ENCODE results near the gene COX7A1.

COX7A1 gene

GRCh38 chr19:36163813-36164212, 11.6 kb upstream of the COX7A1 start:
- Histone ChIP-seq H3K27ac (ENCODE audit: low read depth, low read length) (no peak overlapping the region), H3K4me1 (ENCODE audit: control insufficient read depth, insufficient read depth, low read length) (peaks cover 10% of the 10 kb centered on the region), H3K4me3 (ENCODE audit: low read depth, low read length) (no peak overlapping the region), H3K36me3 (ENCODE audit: control insufficient read depth, insufficient read depth, low read length) (peaks cover 9% of the 10 kb centered on the region; the same call in 1 of the 2 replicates), H3K9me3 (ENCODE audit: control insufficient read depth, insufficient read depth, low read depth, low read length) (no peaks in the 10 kb centered on the region), H3K27me3 (ENCODE audit: control insufficient read depth, insufficient read depth, low read length) (no peaks in the 10 kb centered on the region), H3K9ac (ENCODE audit: low read length) (no peak overlapping the region)

GRCh38 chr19:36160821-36161596, 8.8 kb upstream of the COX7A1 start:
- Histone ChIP-seq H3K4me1 (ENCODE audit: control insufficient read depth, insufficient read depth, low read length) (peaks cover 10% of the 10 kb centered on the region), H3K27ac (ENCODE audit: low read depth, low read length) (peak overlapping the region; percentile 77; the same call in 1 of the 2 replicates), H3K36me3 (ENCODE audit: control insufficient read depth, insufficient read depth, low read length) (peaks cover 9% of the 10 kb centered on the region; the same call in 1 of the 2 replicates), H3K9me3 (ENCODE audit: control insufficient read depth, insufficient read depth, low read depth, low read length) (no peaks in the 10 kb centered on the region), H3K4me3 (ENCODE audit: low read depth, low read length) (peak overlapping the region; percentile 31; the same call in 1 of the 2 replicates), H3K9ac (ENCODE audit: low read length) (peak overlapping the region; percentile 81), H3K27me3 (ENCODE audit: control insufficient read depth, insufficient read depth, low read length) (no peaks in the 10 kb centered on the region)

GRCh38 chr19:36153126-36153525, 879 bp upstream of the COX7A1 start:
- Histone ChIP-seq H3K4me1 (ENCODE audit: control insufficient read depth, insufficient read depth, low read length) (peaks cover 13% of the 10 kb centered on the region), H3K9ac (ENCODE audit: low read length) (no peak overlapping the region), H3K9me3 (ENCODE audit: control insufficient read depth, insufficient read depth, low read depth, low read length) (no peaks in the 10 kb centered on the region), H3K4me3 (ENCODE audit: low read depth, low read length) (no peak overlapping the region; the same call in 1 of the 2 replicates), H3K27me3 (ENCODE audit: control insufficient read depth, insufficient read depth, low read length) (no peaks in the 10 kb centered on the region), H3K27ac (ENCODE audit: low read depth, low read length) (no peak overlapping the region), H3K36me3 (ENCODE audit: control insufficient read depth, insufficient read depth, low read length) (peaks cover 43% of the 10 kb centered on the region)

- Histone ChIP-seq H3K4me3 (ENCODE audit: low read depth, low read length) (peak overlapping the region; percentile 41; the same call in 1 of the 2 replicates), H3K27me3 (ENCODE audit: control insufficient read depth, insufficient read depth, low read length) (no peaks in the 10 kb centered on the region), H3K9ac (ENCODE audit: low read length) (no peak overlapping the region), H3K4me1 (ENCODE audit: control insufficient read depth, insufficient read depth, low read length) (peaks cover 13% of the 10 kb centered on the region), H3K9me3 (ENCODE audit: control insufficient read depth, insufficient read depth, low read depth, low read length) (no peaks in the 10 kb centered on the region), H3K36me3 (ENCODE audit: control insufficient read depth, insufficient read depth, low read length) (peaks cover 52% of the 10 kb centered on the region), H3K27ac (ENCODE audit: low read depth, low read length) (peak overlapping the region; percentile 33; the same call in 1 of the 2 replicates)
Measured at GRCh38 chr19:36152019-36152351, 262 bp downstream of the COX7A1 start.

GRCh38 chr19:36151144-36152018, 866 bp downstream of the COX7A1 start:
- Histone ChIP-seq H3K4me3 (ENCODE audit: low read depth, low read length) (peak overlapping the region; percentile 41), H3K4me1 (ENCODE audit: control insufficient read depth, insufficient read depth, low read length) (peaks cover 13% of the 10 kb centered on the region), H3K36me3 (ENCODE audit: control insufficient read depth, insufficient read depth, low read length) (peaks cover 58% of the 10 kb centered on the region), H3K27ac (ENCODE audit: low read depth, low read length) (no peak overlapping the region), H3K9me3 (ENCODE audit: control insufficient read depth, insufficient read depth, low read depth, low read length) (no peaks in the 10 kb centered on the region), H3K27me3 (ENCODE audit: control insufficient read depth, insufficient read depth, low read length) (no peaks in the 10 kb centered on the region), H3K9ac (ENCODE audit: low read length) (no peak overlapping the region)

- Histone ChIP-seq H3K9me3 (ENCODE audit: control insufficient read depth, insufficient read depth, low read depth, low read length) (no peaks in the 10 kb centered on the region), H3K27ac (ENCODE audit: low read depth, low read length) (no peak overlapping the region), H3K36me3 (ENCODE audit: control insufficient read depth, insufficient read depth, low read length) (peaks cover 66% of the 10 kb centered on the region), H3K9ac (ENCODE audit: low read length) (no peak overlapping the region), H3K27me3 (ENCODE audit: control insufficient read depth, insufficient read depth, low read length) (no peaks in the 10 kb centered on the region), H3K4me1 (ENCODE audit: control insufficient read depth, insufficient read depth, low read length) (peaks cover 13% of the 10 kb centered on the region), H3K4me3 (ENCODE audit: low read depth, low read length) (no peak overlapping the region)
Measured at GRCh38 chr19:36150586-36150985, 1.7 kb downstream of the COX7A1 start.

GRCh38 chr19:36149673-36150406, 2.4 kb downstream of the COX7A1 start:
- Histone ChIP-seq H3K4me3 (ENCODE audit: low read depth, low read length) (no peak overlapping the region), H3K36me3 (ENCODE audit: control insufficient read depth, insufficient read depth, low read length) (peaks cover 74% of the 10 kb centered on the region)

GRCh38 chr19:36144624-36145023, 7.6 kb downstream of the COX7A1 start:
- H3K9me3 ChIP-seq (ENCODE audit: control insufficient read depth, insufficient read depth, low read depth, low read length): no peaks in the 10 kb centered on the region
- H3K4me1 ChIP-seq (ENCODE audit: control insufficient read depth, insufficient read depth, low read length): peaks cover 8% of the 10 kb centered on the region
- H3K27ac ChIP-seq (ENCODE audit: low read depth, low read length): no peak overlapping the region
- peaks cover 68% of the 10 kb centered on the region for H3K36me3 ChIP-seq (ENCODE audit: control insufficient read depth, insufficient read depth, low read length)
- no peak overlapping the region for H3K4me3 ChIP-seq (ENCODE audit: low read depth, low read length)
- no peak overlapping the region for H3K9ac ChIP-seq (ENCODE audit: low read length)
- H3K27me3 ChIP-seq (ENCODE audit: control insufficient read depth, insufficient read depth, low read length): no peaks in the 10 kb centered on the region

More at GRCh38 chr19:36149673-36150406, 2.4 kb downstream of the COX7A1 start:
- H3K27ac ChIP-seq (ENCODE audit: low read depth, low read length): no peak overlapping the region
- H3K9ac ChIP-seq (ENCODE audit: low read length): no peak overlapping the region
- H3K27me3 ChIP-seq (ENCODE audit: control insufficient read depth, insufficient read depth, low read length): no peaks in the 10 kb centered on the region
- peaks cover 7% of the 10 kb centered on the region; the same call in 1 of the 2 replicates for H3K4me1 ChIP-seq (ENCODE audit: control insufficient read depth, insufficient read depth, low read length)
- H3K9me3 ChIP-seq (ENCODE audit: control insufficient read depth, insufficient read depth, low read depth, low read length): no peaks in the 10 kb centered on the region

- Histone ChIP-seq H3K9me3 (ENCODE audit: control insufficient read depth, insufficient read depth, low read depth, low read length) (no peaks in the 10 kb centered on the region), H3K27me3 (ENCODE audit: control insufficient read depth, insufficient read depth, low read length) (no peaks in the 10 kb centered on the region), H3K4me1 (ENCODE audit: control insufficient read depth, insufficient read depth, low read length) (peaks cover 8% of the 10 kb centered on the region), H3K9ac (ENCODE audit: low read length) (no peak overlapping the region), H3K4me3 (ENCODE audit: low read depth, low read length) (no peak overlapping the region), H3K36me3 (ENCODE audit: control insufficient read depth, insufficient read depth, low read length) (peaks cover 51% of the 10 kb centered on the region), H3K27ac (ENCODE audit: low read depth, low read length) (no peak overlapping the region)
Measured at GRCh38 chr19:36142496-36142895, 9.8 kb downstream of the COX7A1 start.

- Histone ChIP-seq H3K4me3 (ENCODE audit: low read depth, low read length) (peak overlapping the region; percentile 66), H3K9ac (ENCODE audit: low read length) (no peak overlapping the region), H3K9me3 (ENCODE audit: control insufficient read depth, insufficient read depth, low read depth, low read length) (no peaks in the 10 kb centered on the region), H3K4me1 (ENCODE audit: control insufficient read depth, insufficient read depth, low read length) (peaks cover 8% of the 10 kb centered on the region), H3K36me3 (ENCODE audit: control insufficient read depth, insufficient read depth, low read length) (peaks cover 47% of the 10 kb centered on the region), H3K27ac (ENCODE audit: low read depth, low read length) (no peak overlapping the region), H3K27me3 (ENCODE audit: control insufficient read depth, insufficient read depth, low read length) (no peaks in the 10 kb centered on the region)
Measured at GRCh38 chr19:36142046-36142445, 10.2 kb downstream of the COX7A1 start.

All from HUES6 (cell line).